Testis (tissue), 2 donors: ENCODE results near the gene DHX40.

Experiments
- POLR2A ChIP-seq: fragments of 450-650 bp; IDR thresholded peaks from one replicate; pipeline ENCODE4 v1.6.1; 2017; ENCODE audit warnings: antibody characterized with exemption, mild to moderate bottlenecking, moderate library complexity
- TF ChIP-seq, protein P1 (sequence below), 3 experiments: fragments of 450-650 bp in 2 of 3; fragments of 200-600 bp in 1 of 3; sonication (generic) in 1 of 3; IDR thresholded peaks; one replicate each; pipeline ENCODE4 v1.5.1; 2016 to 2019; ENCODE audit warnings: antibody characterized with exemption in 3 of 3, mild to moderate bottlenecking in 2 of 3, moderate library complexity in 1 of 3

DNA sequence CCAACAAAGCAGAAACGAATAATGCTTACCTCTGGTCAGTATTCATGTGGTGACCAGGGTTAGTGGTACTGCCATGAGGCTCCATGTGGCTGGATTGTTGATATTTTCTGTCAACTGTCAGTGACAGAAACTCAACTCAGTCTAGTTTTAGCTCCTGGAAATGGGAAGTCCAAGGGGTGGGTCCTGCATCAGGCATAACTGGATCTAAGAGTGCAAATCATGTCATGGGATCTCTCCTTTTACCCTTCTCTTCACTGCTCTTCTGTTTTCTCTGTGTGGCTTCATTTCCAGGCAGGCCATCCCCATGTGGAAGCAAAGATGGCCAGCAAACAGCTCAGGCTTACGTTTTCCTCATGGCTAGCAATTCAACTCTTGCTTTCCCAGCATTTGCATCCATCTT, 39.0 kb upstream of the DHX40 start:
- no peak for TF ChIP-seq POLR2A
- TF ChIP-seq, protein P1, sequence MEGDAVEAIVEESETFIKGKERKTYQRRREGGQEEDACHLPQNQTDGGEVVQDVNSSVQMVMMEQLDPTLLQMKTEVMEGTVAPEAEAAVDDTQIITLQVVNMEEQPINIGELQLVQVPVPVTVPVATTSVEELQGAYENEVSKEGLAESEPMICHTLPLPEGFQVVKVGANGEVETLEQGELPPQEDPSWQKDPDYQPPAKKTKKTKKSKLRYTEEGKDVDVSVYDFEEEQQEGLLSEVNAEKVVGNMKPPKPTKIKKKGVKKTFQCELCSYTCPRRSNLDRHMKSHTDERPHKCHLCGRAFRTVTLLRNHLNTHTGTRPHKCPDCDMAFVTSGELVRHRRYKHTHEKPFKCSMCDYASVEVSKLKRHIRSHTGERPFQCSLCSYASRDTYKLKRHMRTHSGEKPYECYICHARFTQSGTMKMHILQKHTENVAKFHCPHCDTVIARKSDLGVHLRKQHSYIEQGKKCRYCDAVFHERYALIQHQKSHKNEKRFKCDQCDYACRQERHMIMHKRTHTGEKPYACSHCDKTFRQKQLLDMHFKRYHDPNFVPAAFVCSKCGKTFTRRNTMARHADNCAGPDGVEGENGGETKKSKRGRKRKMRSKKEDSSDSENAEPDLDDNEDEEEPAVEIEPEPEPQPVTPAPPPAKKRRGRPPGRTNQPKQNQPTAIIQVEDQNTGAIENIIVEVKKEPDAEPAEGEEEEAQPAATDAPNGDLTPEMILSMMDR (IDR thresholded peaks at IDR 0.05) = no peak
